ENCODE measurements around the gene PRDM16. TPM values are rescaled to one million over a fixed set of nuclear protein-coding genes. Genes with fewer than 3 reads are reported as not detected.

The PRDM16 gene
- total RNA-seq, 1 experiment from 2014 or later = 0.04 TPM

DNA sequence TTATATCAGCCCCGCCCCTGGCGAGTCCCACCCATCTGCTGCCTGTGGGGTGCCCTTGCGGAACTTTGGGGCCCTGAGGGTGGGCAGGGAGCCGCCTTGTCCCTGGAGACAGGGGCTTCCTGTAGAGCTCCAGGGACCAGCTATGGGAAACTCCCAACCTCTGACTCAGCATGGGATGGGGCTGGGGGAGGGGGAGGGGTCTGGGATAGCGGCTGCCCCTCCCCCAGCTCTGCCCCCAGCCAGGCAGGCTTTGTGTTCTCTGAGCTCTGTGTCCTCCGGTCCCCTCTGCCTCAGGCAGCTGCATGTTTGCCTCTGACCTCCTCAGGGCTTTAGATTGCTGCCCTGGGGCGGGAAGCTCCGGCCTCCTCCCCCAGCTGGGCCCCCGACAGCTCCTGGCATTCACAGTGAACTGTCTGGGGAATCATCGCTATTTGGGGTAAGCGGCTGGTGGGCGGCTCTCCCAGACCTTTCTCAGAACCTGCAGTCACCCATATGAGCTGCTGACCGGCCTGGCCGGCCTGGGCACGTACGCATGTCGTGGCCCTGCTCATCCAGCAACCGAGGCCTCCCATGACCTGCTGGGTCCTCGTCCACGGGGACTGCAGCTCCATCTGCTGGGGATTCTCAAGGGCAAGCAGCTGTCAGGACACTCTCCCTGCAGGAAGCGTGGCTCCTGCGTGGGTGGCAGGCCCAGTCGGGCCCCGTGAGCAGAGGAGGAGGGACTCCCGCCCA lies 402.5 kb downstream of the PRDM16 start:
- no peak overlapping the region for H3K27ac ChIP-seq (ENCODE audit: low read length)
- POLR2A ChIA-PET (ENCODE audit: unreplicated experiment) = no interaction called here
- H3K27me3 ChIP-seq (ENCODE audit: low read length) = no peaks in the 10 kb centered on the region
- no peak overlapping the region for H3K4me3 ChIP-seq (ENCODE audit: low read length)
- H3K4me2 ChIP-seq (ENCODE audit: low read length) = no peak overlapping the region
- DNase-seq (no peak), ATAC-seq (peak; percentile 23)
- no peaks in the 10 kb centered on the region; the same call in 1 of the 2 replicates for H3K36me3 ChIP-seq (ENCODE audit: low read depth, low read length)
- no peak overlapping the region for H3K9ac ChIP-seq (ENCODE audit: low read length)
- H2AFZ ChIP-seq (ENCODE audit: low read length) = no peak overlapping the region
- CTCF ChIA-PET = interaction anchor here (2.1 kb wide), 1 partner anchor 18 kb away, joined by 15 read pairs; no protein-coding TSS in a partner anchor
- H3K9me3 ChIP-seq (ENCODE audit: low read length) = no peaks in the 10 kb centered on the region
- no peaks in the 10 kb centered on the region for H3K9me2 ChIP-seq (replicated peaks; ENCODE audit: low read length)
- intact Hi-C loops (cut with micrococcal nuclease) = no loop called here
- H3K4me1 ChIP-seq (ENCODE audit: insufficient read depth, low read length) = no peaks in the 10 kb centered on the region; the same call in 1 of the 2 replicates
- H4K20me1 ChIP-seq (ENCODE audit: low read length) = no peaks in the 10 kb centered on the region
- no peaks in the 10 kb centered on the region for H3F3A ChIP-seq (ENCODE audit: low read length, unreplicated experiment)
- H3K79me2 ChIP-seq (ENCODE audit: low read length) = no peaks in the 10 kb centered on the region
- peak; percentile 46 for TF ChIP-seq CTCF (conservative IDR thresholded peaks at IDR 0.05; ENCODE audit: low read depth, low read length)
- no peak for TF ChIP-seq EZH2phosphoT487 (IDR thresholded peaks at IDR 0.05; ENCODE audit: borderline replicate concordance, low read length)
- no peak for TF ChIP-seq EZH2 (IDR thresholded peaks at IDR 0.05; ENCODE audit: low read length, unreplicated experiment)
- BruUV-seq (replicated peaks) = no TSS peak

GRCh38 chr1:3472088-3472850 lies 403.3 kb downstream of the PRDM16 start:
- no peak overlapping the region for H2AFZ ChIP-seq (ENCODE audit: low read length)
- H4K20me1 ChIP-seq (ENCODE audit: low read length) = no peaks in the 10 kb centered on the region
- intact Hi-C loops (cut with micrococcal nuclease) = no loop called here
- no peaks in the 10 kb centered on the region; the same call in 1 of the 2 replicates for H3K36me3 ChIP-seq (ENCODE audit: low read depth, low read length)
- BruUV-seq (replicated peaks) = no TSS peak
- no peak overlapping the region for H3K27ac ChIP-seq (ENCODE audit: low read length)
- H3K9me3 ChIP-seq (ENCODE audit: low read length) = no peaks in the 10 kb centered on the region
- no peaks in the 10 kb centered on the region for H3K79me2 ChIP-seq (ENCODE audit: low read length)
- DNase-seq = no peak
- no peaks in the 10 kb centered on the region for H3F3A ChIP-seq (ENCODE audit: low read length, unreplicated experiment)
- TF ChIP-seq CTCF (conservative IDR thresholded peaks at IDR 0.05; ENCODE audit: low read depth, low read length) = no peak
- no peak for TF ChIP-seq EZH2phosphoT487 (IDR thresholded peaks at IDR 0.05; ENCODE audit: borderline replicate concordance, low read length)
- no peak for TF ChIP-seq EZH2 (IDR thresholded peaks at IDR 0.05; ENCODE audit: low read length, unreplicated experiment)
- H3K9ac ChIP-seq (ENCODE audit: low read length) = no peak overlapping the region
- H3K4me2 ChIP-seq (ENCODE audit: low read length) = no peak overlapping the region
- ATAC-seq = no peak
- CTCF ChIA-PET = interaction anchor here (2.1 kb wide), 1 partner anchor 19 kb away, joined by 15 read pairs; no protein-coding TSS in a partner anchor
- POLR2A ChIA-PET (ENCODE audit: unreplicated experiment) = no interaction called here
- no peaks in the 10 kb centered on the region for H3K27me3 ChIP-seq (ENCODE audit: low read length)
- no peaks in the 10 kb centered on the region for H3K9me2 ChIP-seq (replicated peaks; ENCODE audit: low read length)
- H3K4me1 ChIP-seq (ENCODE audit: insufficient read depth, low read length) = no peaks in the 10 kb centered on the region; the same call in 1 of the 2 replicates
- no peak overlapping the region for H3K4me3 ChIP-seq (ENCODE audit: low read length)
